Skeletal muscle tissue (tissue), 4 donors: ENCODE data around the gene MAP9. TPM values are rescaled to one million over a fixed set of nuclear protein-coding genes. Genes with fewer than 3 reads are reported as not detected.

Experiments
- H3K27ac ChIP-seq: one replicate; pipeline ENCODE4 v1.7.0; 2013; ENCODE audit warnings: mild to moderate bottlenecking, low read depth, low read length, inconsistent platforms
- H3K27me3 ChIP-seq, 3 donors: one replicate each; pipeline ENCODE4 v1.7.0; 2013; ENCODE audit warnings: low read length in 3 of 3; ENCODE audit not compliant: control insufficient read depth in 3 of 3, insufficient read depth in 3 of 3
- H3K36me3 ChIP-seq, 3 donors: one replicate each; pipeline ENCODE4 v1.7.0; 2013; ENCODE audit warnings: low read length in 3 of 3; ENCODE audit not compliant: control insufficient read depth in 3 of 3, insufficient read depth in 3 of 3
- H3K4me1 ChIP-seq, 3 donors: one replicate each; pipeline ENCODE4 v1.7.0; 2013; ENCODE audit warnings: low read length in 3 of 3, mild to moderate bottlenecking in 3 of 3; ENCODE audit not compliant: control insufficient read depth in 3 of 3, insufficient read depth in 3 of 3
- H3K4me3 ChIP-seq, 3 donors: one replicate each; pipeline ENCODE4 v1.7.0; 2013; ENCODE audit warnings: low read length in 3 of 3
- H3K9ac ChIP-seq, 3 donors: one replicate each; pipeline ENCODE4 v1.7.0; 2013; ENCODE audit warnings: low read length in 3 of 3, mild to moderate bottlenecking in 3 of 3, moderate library complexity in 2 of 3, low read depth in 1 of 3
- H3K9me3 ChIP-seq, 3 donors: one replicate each; pipeline ENCODE4 v1.7.0; 2013; ENCODE audit warnings: low read length in 3 of 3; ENCODE audit not compliant: control insufficient read depth in 3 of 3
- total RNA-seq: library from RNA; depleted of rRNA; stranded (reverse); fragments of >200 nt; gene quantifications from one replicate; pipeline ENCODE4 v1.2.3, GENCODE V29; 2014
- donor health status: Osteomylitis.

Gene MAP9
- total RNA-seq, 1 donor from 2014 or later, result 1.0 TPM

- Histone ChIP-seq H3K36me3 (no peaks in the 10 kb centered on the region), H3K4me3 (no peak overlapping the region)
Observed at GRCh38 chr4:155367608-155368007, 9.2 kb downstream of the MAP9 start.

GRCh38 chr4:155353923-155354540 is 22.7 kb downstream of the MAP9 start:
- H3K4me1 ChIP-seq, result no peaks in the 10 kb centered on the region
- H3K36me3 ChIP-seq, result no peaks in the 10 kb centered on the region
- H3K9me3 ChIP-seq, result no peaks in the 10 kb centered on the region
- no peaks in the 10 kb centered on the region for H3K27me3 ChIP-seq
- H3K9ac ChIP-seq, result no peak overlapping the region
- no peak overlapping the region for H3K27ac ChIP-seq
- no peak overlapping the region for H3K4me3 ChIP-seq

More at GRCh38 chr4:155367608-155368007, 9.2 kb downstream of the MAP9 start:
- H3K27me3 ChIP-seq, result no peaks in the 10 kb centered on the region
- H3K9ac ChIP-seq, result no peak overlapping the region
- no peaks in the 10 kb centered on the region for H3K9me3 ChIP-seq
- no peak overlapping the region for H3K27ac ChIP-seq
- H3K4me1 ChIP-seq, result no peaks in the 10 kb centered on the region

- no peaks in the 10 kb centered on the region for H3K36me3 ChIP-seq
- no peak overlapping the region for H3K4me3 ChIP-seq
- no peak overlapping the region for H3K27ac ChIP-seq
- H3K4me1 ChIP-seq, result no peaks in the 10 kb centered on the region
- H3K27me3 ChIP-seq, result no peaks in the 10 kb centered on the region
- no peaks in the 10 kb centered on the region for H3K9me3 ChIP-seq
- no peak overlapping the region for H3K9ac ChIP-seq
Observed at GRCh38 chr4:155342142-155342541, 34.6 kb downstream of the MAP9 start.

GRCh38 chr4:155339999-155340398 is 36.8 kb downstream of the MAP9 start:
- Histone ChIP-seq H3K36me3 (no peaks in the 10 kb centered on the region), H3K4me3 (no peak overlapping the region), H3K9me3 (no peaks in the 10 kb centered on the region), H3K4me1 (no peaks in the 10 kb centered on the region), H3K9ac (no peak overlapping the region), H3K27me3 (no peaks in the 10 kb centered on the region), H3K27ac (no peak overlapping the region)

GRCh38 chr4:155339588-155339987 is 37.2 kb downstream of the MAP9 start:
- no peaks in the 10 kb centered on the region for H3K4me1 ChIP-seq
- H3K4me3 ChIP-seq, result no peak overlapping the region
- H3K9me3 ChIP-seq, result no peaks in the 10 kb centered on the region
- H3K36me3 ChIP-seq, result no peaks in the 10 kb centered on the region
- H3K9ac ChIP-seq, result no peak overlapping the region
- no peaks in the 10 kb centered on the region for H3K27me3 ChIP-seq
- H3K27ac ChIP-seq, result no peak overlapping the region

- Histone ChIP-seq H3K4me1 (no peaks in the 10 kb centered on the region), H3K27ac (no peak overlapping the region), H3K9ac (no peak overlapping the region), H3K9me3 (no peaks in the 10 kb centered on the region), H3K27me3 (no peaks in the 10 kb centered on the region), H3K36me3 (no peaks in the 10 kb centered on the region), H3K4me3 (no peak overlapping the region)
Observed at GRCh38 chr4:155338196-155338595, 38.6 kb downstream of the MAP9 start.

- Histone ChIP-seq H3K4me3 (no peak overlapping the region), H3K27me3 (no peaks in the 10 kb centered on the region), H3K9ac (no peak overlapping the region), H3K36me3 (no peaks in the 10 kb centered on the region), H3K27ac (no peak overlapping the region), H3K4me1 (no peaks in the 10 kb centered on the region), H3K9me3 (no peaks in the 10 kb centered on the region)
Observed at GRCh38 chr4:155336242-155336641, 40.5 kb downstream of the MAP9 start.

- no peaks in the 10 kb centered on the region for H3K27me3 ChIP-seq
- no peak overlapping the region for H3K9ac ChIP-seq
- no peak overlapping the region for H3K4me3 ChIP-seq
- no peaks in the 10 kb centered on the region for H3K9me3 ChIP-seq
- H3K36me3 ChIP-seq, result no peaks in the 10 kb centered on the region
- no peak overlapping the region for H3K27ac ChIP-seq
- no peaks in the 10 kb centered on the region for H3K4me1 ChIP-seq
Observed at GRCh38 chr4:155331478-155331877, 45.3 kb downstream of the MAP9 start.

- no peak overlapping the region for H3K27ac ChIP-seq
- H3K9ac ChIP-seq, result no peak overlapping the region
Observed at GRCh38 chr4:155322782-155323181, 54.0 kb downstream of the MAP9 start.

GRCh38 chr4:155321006-155321405 is 55.8 kb downstream of the MAP9 start:
- Histone ChIP-seq H3K4me3 (no peak overlapping the region), H3K36me3 (no peaks in the 10 kb centered on the region), H3K27ac (no peak overlapping the region), H3K9me3 (peaks cover 0 to 2% (median 2%) of the 10 kb centered on the region in 3 donors), H3K4me1 (no peaks in the 10 kb centered on the region), H3K27me3 (no peaks in the 10 kb centered on the region), H3K9ac (no peak overlapping the region)

More at GRCh38 chr4:155322782-155323181, 54.0 kb downstream of the MAP9 start:
- H3K9me3 ChIP-seq, result peaks cover 0 to 2% (median 0%) of the 10 kb centered on the region in 3 donors
- H3K4me1 ChIP-seq, result no peaks in the 10 kb centered on the region
- H3K36me3 ChIP-seq, result no peaks in the 10 kb centered on the region
- no peaks in the 10 kb centered on the region for H3K27me3 ChIP-seq
- no peak overlapping the region for H3K4me3 ChIP-seq
